Liver (tissue), 9 donors: ENCODE results near the gene TUBA1A. TPM values are rescaled to one million over a fixed set of nuclear protein-coding genes. Genes with fewer than 3 reads are reported as not detected.
"Not testable (repeated sequence)": the region's sequence is repeated elsewhere in the genome, so short reads cannot be mapped to it uniquely, and the experiment has no call there.

Experiments
- DNase-seq: peaks from one replicate; pipeline ENCODE4 v3.0.0-alpha.2; 2017; ENCODE audit warnings: low spot score
- H3K27ac ChIP-seq, 2 donors: one replicate each; pipeline ENCODE4 v1.7.0; 2013; ENCODE audit warnings: inconsistent platforms in 2 of 2, low read length in 2 of 2, control low read depth in 1 of 2, low read depth in 1 of 2, mild to moderate bottlenecking in 1 of 2
- H3K27me3 ChIP-seq, 4 donors: one replicate each; pipeline versions ENCODE4 v1.6.1 to v1.7.0; 2013; ENCODE audit warnings: low read length in 3 of 4, inconsistent platforms in 1 of 4, mild to moderate bottlenecking in 1 of 4, moderate library complexity in 1 of 4; ENCODE audit not compliant: control insufficient read depth in 4 of 4, insufficient read depth in 4 of 4
- H3K36me3 ChIP-seq, 4 donors: one replicate each; pipeline versions ENCODE4 v1.6.1 to v1.7.0; 2013; ENCODE audit warnings: low read length in 3 of 4, mild to moderate bottlenecking in 3 of 4, low read depth in 1 of 4, moderate library complexity in 1 of 4; ENCODE audit not compliant: control insufficient read depth in 4 of 4, insufficient read depth in 3 of 4
- H3K4me1 ChIP-seq, 4 donors: one replicate each; pipeline versions ENCODE4 v1.6.1 to v1.7.0; 2013; ENCODE audit warnings: low read length in 3 of 4, mild to moderate bottlenecking in 3 of 4, moderate library complexity in 1 of 4; ENCODE audit not compliant: control insufficient read depth in 4 of 4, insufficient read depth in 4 of 4
- H3K4me3 ChIP-seq, 3 donors: one replicate each; pipeline versions ENCODE4 v1.6.1 to v1.7.0; 2013; ENCODE audit warnings: low read length in 3 of 3, control low read depth in 1 of 3, low read depth in 1 of 3, mild to moderate bottlenecking in 1 of 3
- H3K9ac ChIP-seq, 2 donors: one replicate each; pipeline ENCODE4 v1.7.0; 2013; ENCODE audit warnings: low read length in 2 of 2, mild to moderate bottlenecking in 2 of 2, moderate library complexity in 2 of 2, control low read depth in 1 of 2, low read depth in 1 of 2
- H3K9me3 ChIP-seq, 4 donors: one replicate each; pipeline versions ENCODE4 v1.6.1 to v1.7.0; 2013; ENCODE audit warnings: low read length in 3 of 4; ENCODE audit not compliant: control insufficient read depth in 4 of 4
- ATF3 ChIP-seq: IDR thresholded peaks from 2 replicates; pipeline ENCODE4 v1.6.1; 2016; ENCODE audit warnings: antibody characterized with exemption
- CTCF ChIP-seq: fragments of 150-350 bp; IDR thresholded peaks from 2 replicates; pipeline ENCODE4 v1.5.1; 2017; ENCODE audit warnings: improper control_type of control experiment, low read depth, low read length; ENCODE audit not compliant: missing input control
- FOXA1 ChIP-seq: IDR thresholded peaks from 2 replicates; pipeline ENCODE4 v1.6.1; 2016; ENCODE audit warnings: antibody characterized with exemption
- FOXA2 ChIP-seq: IDR thresholded peaks from 2 replicates; pipeline ENCODE4 v1.6.1; 2016; ENCODE audit warnings: antibody characterized with exemption
- GABPA ChIP-seq, 2 donors: IDR thresholded peaks in 1 of 2; conservative IDR thresholded peaks in 1 of 2; 2 replicates each; pipeline ENCODE4 v1.6.1; 2016; ENCODE audit warnings: antibody characterized with exemption in 2 of 2, mild to moderate bottlenecking in 1 of 2, moderate library complexity in 1 of 2
- HNF4A ChIP-seq, 2 donors: conservative IDR thresholded peaks; 2 replicates each; pipeline ENCODE4 v1.6.1; 2016; ENCODE audit warnings: antibody characterized with exemption in 2 of 2, mild to moderate bottlenecking in 2 of 2
- JUND ChIP-seq, 2 donors: IDR thresholded peaks; 2 replicates each; pipeline ENCODE4 v1.6.1; 2016; ENCODE audit warnings: antibody characterized with exemption in 2 of 2
- RAD21 ChIP-seq, 2 donors: IDR thresholded peaks; 2 replicates each; pipeline ENCODE4 v1.6.1; 2016; ENCODE audit warnings: antibody characterized with exemption in 2 of 2, mild to moderate bottlenecking in 2 of 2
- RXRA ChIP-seq, 2 donors: IDR thresholded peaks; 2 replicates each; pipeline ENCODE4 v1.6.1; 2017 to 2018; ENCODE audit warnings: antibody characterized with exemption in 2 of 2, mild to moderate bottlenecking in 1 of 2
- SP1 ChIP-seq: IDR thresholded peaks from 2 replicates; pipeline ENCODE4 v1.6.1; 2018; ENCODE audit warnings: antibody characterized with exemption, mild to moderate bottlenecking
- TAF1 ChIP-seq: conservative IDR thresholded peaks from 2 replicates; pipeline ENCODE4 v1.6.1; 2016; ENCODE audit warnings: antibody characterized with exemption, mild to moderate bottlenecking
- YY1 ChIP-seq: IDR thresholded peaks from 2 replicates; pipeline ENCODE4 v1.6.1; 2016; ENCODE audit warnings: antibody characterized with exemption, mild to moderate bottlenecking
- WGBS: extraction: QIAGEN DNeasy Blood & Tissue Kit; methylation state at CpG from one replicate; pipeline ENCODE4 v1.1.7; 2013; 5-methylcytosine and 5-hydroxymethylcytosine counted together
- polyA plus RNA-seq, 2 donors: library from polyadenylated mRNA; stranded (reverse) in 1 of 2; unstranded in 1 of 2; fragments of 200-250 nt in 1 of 2; fragments of >200 nt in 1 of 2; fragmentation: Nextera tagmentation in 1 of 2; extraction: Ambion mirVana in 1 of 2; gene quantifications; one replicate each; pipeline versions ENCODE4 v1.2.1 to v1.2.3, GENCODE V29; 2013 to 2015
- total RNA-seq, 2 donors: library from RNA; depleted of rRNA; stranded (reverse); fragments of >200 nt; gene quantifications; one replicate each; pipeline ENCODE4 v1.2.3, GENCODE V29; 2014
- TF ChIP-seq, protein P1 (sequence below): IDR thresholded peaks from 2 replicates; pipeline ENCODE4 v1.6.1; 2016; ENCODE audit warnings: antibody characterized with exemption
- TF ChIP-seq, protein P2 (sequence below): IDR thresholded peaks from 2 replicates; pipeline ENCODE4 v1.6.1; 2016; ENCODE audit warnings: antibody characterized with exemption
- donor health status: healthy.
- donor health status: healthy.
- donor health status: healthy.
- donor health status: healthy.
- donor health status: healthy.

TUBA1A gene
- total and polyA plus RNA-seq, 4 donors: 4.2 to 28.0 (median 16.2) TPM

DNA sequence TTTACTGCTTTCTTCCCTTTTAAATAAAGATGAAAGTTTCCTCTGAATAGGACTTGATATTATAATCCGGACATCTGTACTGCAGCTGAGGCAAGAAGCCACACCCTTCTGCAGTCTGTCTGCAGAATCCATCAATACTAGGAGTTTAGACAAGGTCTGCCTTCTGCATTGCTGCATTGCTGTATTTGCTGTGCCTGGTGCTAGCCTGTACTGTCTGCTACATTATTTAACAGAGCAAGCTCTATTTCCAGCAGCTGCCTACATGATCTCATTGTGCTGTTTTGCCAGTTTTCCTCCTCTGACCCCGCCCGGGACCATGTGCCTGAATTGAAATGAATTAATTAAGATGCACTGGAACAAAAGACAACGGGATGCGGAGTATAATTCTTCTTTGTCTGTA lies 1.7 kb downstream of the TUBA1A start:
- TF ChIP-seq RXRA (IDR thresholded peaks at IDR 0.05) (no peak), RAD21 (IDR thresholded peaks at IDR 0.05) (no peak), JUND (IDR thresholded peaks at IDR 0.05) (no peak), SP1 (no peak), FOXA1 (no peak), ATF3 (no peak), CTCF (no peak), TAF1 (no peak), HNF4A (conservative IDR thresholded peaks at IDR 0.05) (no peak), GABPA (IDR thresholded peaks at IDR 0.05 in 1 of 2, conservative IDR thresholded peaks at IDR 0.05 in 1 of 2) (no peak), YY1 (no peak), FOXA2 (no peak)
- TF ChIP-seq, protein P1, sequence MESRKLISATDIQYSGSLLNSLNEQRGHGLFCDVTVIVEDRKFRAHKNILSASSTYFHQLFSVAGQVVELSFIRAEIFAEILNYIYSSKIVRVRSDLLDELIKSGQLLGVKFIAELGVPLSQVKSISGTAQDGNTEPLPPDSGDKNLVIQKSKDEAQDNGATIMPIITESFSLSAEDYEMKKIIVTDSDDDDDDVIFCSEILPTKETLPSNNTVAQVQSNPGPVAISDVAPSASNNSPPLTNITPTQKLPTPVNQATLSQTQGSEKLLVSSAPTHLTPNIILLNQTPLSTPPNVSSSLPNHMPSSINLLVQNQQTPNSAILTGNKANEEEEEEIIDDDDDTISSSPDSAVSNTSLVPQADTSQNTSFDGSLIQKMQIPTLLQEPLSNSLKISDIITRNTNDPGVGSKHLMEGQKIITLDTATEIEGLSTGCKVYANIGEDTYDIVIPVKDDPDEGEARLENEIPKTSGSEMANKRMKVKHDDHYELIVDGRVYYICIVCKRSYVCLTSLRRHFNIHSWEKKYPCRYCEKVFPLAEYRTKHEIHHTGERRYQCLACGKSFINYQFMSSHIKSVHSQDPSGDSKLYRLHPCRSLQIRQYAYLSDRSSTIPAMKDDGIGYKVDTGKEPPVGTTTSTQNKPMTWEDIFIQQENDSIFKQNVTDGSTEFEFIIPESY: no peak
- TF ChIP-seq, protein P2, sequence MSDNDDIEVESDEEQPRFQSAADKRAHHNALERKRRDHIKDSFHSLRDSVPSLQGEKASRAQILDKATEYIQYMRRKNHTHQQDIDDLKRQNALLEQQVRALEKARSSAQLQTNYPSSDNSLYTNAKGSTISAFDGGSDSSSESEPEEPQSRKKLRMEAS: no peak
- Histone ChIP-seq H3K9me3 (no peaks in the 10 kb centered on the region), H3K9ac (no peak overlapping the region), H3K36me3 (peaks cover 0 to 3% (median 0%) of the 10 kb centered on the region in 4 donors), H3K4me1 (peaks cover 0 to 14% (median 5%) of the 10 kb centered on the region in 4 donors), H3K27me3 (peaks cover 0 to 2% (median 0%) of the 10 kb centered on the region in 4 donors), H3K4me3 (peak overlapping the region in 2 of 3 donors; percentile 3 to 52), H3K27ac (no peak overlapping the region)
- 61% methylated on average over 5 of the region's 5 CpGs for WGBS
- DNase-seq: no peak

DNA sequence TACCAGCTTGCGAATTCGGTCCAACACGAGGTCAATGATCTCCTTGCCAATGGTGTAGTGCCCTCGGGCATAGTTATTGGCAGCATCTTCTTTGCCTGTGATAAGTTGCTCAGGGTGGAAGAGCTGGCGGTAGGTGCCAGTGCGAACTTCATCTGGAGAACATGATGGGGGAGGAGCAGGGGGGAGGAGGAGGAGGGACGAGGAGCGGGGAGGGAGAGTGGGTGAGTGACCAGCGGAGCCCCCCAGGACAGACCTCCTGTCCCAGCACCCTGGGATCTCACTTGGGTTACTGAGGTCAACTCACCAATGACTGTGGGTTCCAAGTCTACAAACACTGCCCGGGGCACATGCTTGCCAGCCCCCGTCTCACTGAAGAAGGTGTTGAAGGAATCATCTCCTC lies 2.6 kb downstream of the TUBA1A start:
- WGBS: 87% methylated on average over 11 of the region's 11 CpGs
- not testable (repeated sequence) for H3K9ac ChIP-seq, H3K27ac ChIP-seq, DNase-seq, H3K36me3 ChIP-seq, H3K4me3 ChIP-seq, H3K27me3 ChIP-seq, H3K9me3 ChIP-seq
- peaks cover 0 to 14% (median 5%) of the 10 kb centered on the region in 4 donors for H3K4me1 ChIP-seq

- WGBS: 72% methylated on average over 1 of the region's 1 CpG
- H3K27ac ChIP-seq, H3K27me3 ChIP-seq, H3K36me3 ChIP-seq, H3K9ac ChIP-seq, H3K9me3 ChIP-seq, DNase-seq, H3K4me3 ChIP-seq: not testable (repeated sequence)
- H3K4me1 ChIP-seq: peaks cover 0 to 14% (median 5%) of the 10 kb centered on the region in 4 donors
Observed at GRCh38 chr12:49184697-49185096, 4.2 kb downstream of the TUBA1A start.

DNA sequence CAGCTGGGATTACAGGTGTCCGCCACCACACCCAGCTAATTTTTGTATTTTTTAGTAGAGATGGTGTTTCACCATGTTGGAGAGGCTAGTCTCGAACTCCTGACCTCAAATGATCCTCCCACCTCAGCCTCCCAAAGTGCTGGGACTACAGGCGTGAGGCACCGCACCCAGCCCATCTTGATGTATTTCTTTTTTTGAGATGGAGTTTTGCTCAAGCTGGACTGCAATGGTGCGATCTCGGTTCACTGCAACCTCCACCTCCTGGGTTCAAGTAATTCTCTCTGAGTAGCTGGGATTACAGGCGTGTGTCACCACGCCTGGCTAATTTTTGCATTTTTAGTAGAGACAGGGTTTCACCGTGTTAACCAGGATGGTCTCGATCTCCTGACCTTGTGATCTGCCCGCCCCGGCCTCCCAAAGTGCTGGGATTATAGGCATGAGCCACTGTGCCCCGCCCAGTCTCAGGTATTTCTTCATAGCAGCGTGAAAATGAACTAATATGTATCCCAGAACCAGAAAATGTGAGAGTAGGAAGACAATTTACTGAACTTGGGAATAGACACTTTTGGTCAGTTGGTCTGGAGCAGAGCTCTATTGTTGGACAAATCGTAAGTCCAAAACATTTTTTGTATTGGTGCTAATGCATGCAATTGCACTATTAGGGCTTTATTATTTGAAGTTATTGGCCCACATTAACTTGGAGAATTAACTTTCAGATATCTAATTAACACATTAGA lies 5.5 kb downstream of the TUBA1A start:
- H3K4me3 ChIP-seq, H3K4me1 ChIP-seq, H3K27ac ChIP-seq, H3K9ac ChIP-seq, H3K27me3 ChIP-seq, DNase-seq, H3K36me3 ChIP-seq, H3K9me3 ChIP-seq: not testable (repeated sequence)
- 90% methylated on average over 15 of the region's 15 CpGs for WGBS
